Naive thymus-derived CD4-positive, alpha-beta T cell (primary cell): Measurements from ENCODE around the gene INO80. TPM values are rescaled to one million over a fixed set of nuclear protein-coding genes. Genes with fewer than 3 reads are reported as not detected.
A peak's percentile ranks its signal among the peaks of the same experiment; 100 is the strongest.
"Not testable (repeated sequence)": the region's sequence is repeated elsewhere in the genome, so short reads cannot be mapped to it uniquely, and the experiment has no call there.

Experiments
- ATAC-seq: fragments of 150-1000 bp; cut with Tn5 transposase; 2 replicates; pipeline ENCODE4 v1.10.0; 2021; ENCODE audit warnings: mild to moderate bottlenecking, moderate library complexity
- CTCF ChIA-PET: fragments of 350-600 bp; sonication (Branson Sonifier 250); formaldehyde crosslinking; loops from one replicate; lab custom pipeline; 2021; ENCODE audit warnings: antibody characterized with exemption; lab: Charles Lee
- POLR2A ChIA-PET: fragments of 350-600 bp; sonication (Branson Sonifier 250); formaldehyde crosslinking; loops from one replicate; lab custom pipeline; 2021; ENCODE audit warnings: antibody characterized with exemption, inconsistent platforms; lab: Charles Lee
- DNase-seq, 9 donors: peaks; one replicate each; pipeline versions ENCODE4 v3.0.0 to v3.0.0-alpha.2; 2020 to 2022; ENCODE audit warnings: mixed read lengths in 1 of 9
- H3K27ac ChIP-seq: one replicate; pipeline ENCODE4 v1.7.0; 2013; ENCODE audit warnings: mild to moderate bottlenecking, low read depth, low read length, moderate library complexity
- H3K27me3 ChIP-seq, 2 donors: one replicate each; pipeline ENCODE4 v1.7.0; 2013; ENCODE audit warnings: low read length in 2 of 2, mild to moderate bottlenecking in 2 of 2, moderate library complexity in 2 of 2; ENCODE audit not compliant: control insufficient read depth in 2 of 2, insufficient read depth in 2 of 2
- H3K36me3 ChIP-seq, 3 experiments: 1 replicate in 2 of 3; 2 replicates in 1 of 3; pipeline ENCODE4 v1.7.0; 2013; ENCODE audit warnings: low read length in 3 of 3, mild to moderate bottlenecking in 3 of 3, moderate library complexity in 1 of 3; ENCODE audit not compliant: insufficient read depth in 3 of 3, control insufficient read depth in 2 of 3
- H3K4me1 ChIP-seq, 2 donors: one replicate each; pipeline ENCODE4 v1.7.0; 2013; ENCODE audit warnings: low read length in 2 of 2, mild to moderate bottlenecking in 2 of 2, moderate library complexity in 1 of 2; ENCODE audit not compliant: control insufficient read depth in 2 of 2, insufficient read depth in 2 of 2
- H3K4me3 ChIP-seq: 2 replicates; pipeline ENCODE4 v1.7.0; 2013; ENCODE audit warnings: mild to moderate bottlenecking, low read length
- H3K9me3 ChIP-seq, 3 experiments: 1 replicate in 2 of 3; 2 replicates in 1 of 3; pipeline ENCODE4 v1.7.0; 2013; ENCODE audit warnings: low read length in 3 of 3; ENCODE audit not compliant: control insufficient read depth in 2 of 3
- H3K27ac Mint-ChIP-seq, 9 donors: one replicate each; pipeline ENCODE4 v1.8.0; 2020 to 2022; ENCODE audit warnings: mixed read lengths in 9 of 9, mild to moderate bottlenecking in 8 of 9, moderate library complexity in 5 of 9, inconsistent platforms in 2 of 9
- H3K27me3 Mint-ChIP-seq, 5 donors: one replicate each; pipeline ENCODE4 v1.8.0; 2021 to 2022; ENCODE audit warnings: mixed read lengths in 5 of 5, mild to moderate bottlenecking in 1 of 5
- H3K36me3 Mint-ChIP-seq, 5 donors: one replicate each; pipeline ENCODE4 v1.8.0; 2020 to 2022; ENCODE audit warnings: mixed read lengths in 5 of 5, mild to moderate bottlenecking in 3 of 5, inconsistent platforms in 1 of 5
- H3K4me1 Mint-ChIP-seq, 7 donors: one replicate each; pipeline ENCODE4 v1.8.0; 2020 to 2022; ENCODE audit warnings: mixed read lengths in 7 of 7, mild to moderate bottlenecking in 3 of 7, inconsistent platforms in 1 of 7
- H3K4me3 Mint-ChIP-seq, 10 donors: one replicate each; pipeline ENCODE4 v1.8.0; 2020 to 2022; ENCODE audit warnings: mild to moderate bottlenecking in 10 of 10, mixed read lengths in 10 of 10, moderate library complexity in 6 of 10, inconsistent platforms in 2 of 10
- H3K9me3 Mint-ChIP-seq, 11 donors: one replicate each; pipeline ENCODE4 v1.8.0; 2020 to 2022; ENCODE audit warnings: mixed read lengths in 11 of 11, mild to moderate bottlenecking in 4 of 11, inconsistent platforms in 1 of 11, moderate library complexity in 1 of 11
- intact Hi-C, 2 donors: fragments of 100-400 bp; cut with micrococcal nuclease; formaldehyde crosslinking; loops; one replicate each; pipeline ENCODE4 v1.15.1; 2023
- polyA plus RNA-seq, 2 donors: library from polyadenylated mRNA; unstranded; fragments of 300-500 nt; fragmentation: Illumina TruSeq; gene quantifications; one replicate each; pipeline ENCODE4 v1.2.3, GENCODE V29; 2021
- total RNA-seq, 6 experiments: library from RNA in 5 of 6; stranded (reverse) in 5 of 6; gene quantifications; 1 replicate in 5 of 6; 2 replicates in 1 of 6; pipeline ENCODE4 v1.2.3 and lab custom pipeline; 2021 to 2026

Gene INO80
- total and polyA plus RNA-seq, 7 experiments from 2014 or later: 3.8 to 36.5 (median 30.7) TPM

DNA sequence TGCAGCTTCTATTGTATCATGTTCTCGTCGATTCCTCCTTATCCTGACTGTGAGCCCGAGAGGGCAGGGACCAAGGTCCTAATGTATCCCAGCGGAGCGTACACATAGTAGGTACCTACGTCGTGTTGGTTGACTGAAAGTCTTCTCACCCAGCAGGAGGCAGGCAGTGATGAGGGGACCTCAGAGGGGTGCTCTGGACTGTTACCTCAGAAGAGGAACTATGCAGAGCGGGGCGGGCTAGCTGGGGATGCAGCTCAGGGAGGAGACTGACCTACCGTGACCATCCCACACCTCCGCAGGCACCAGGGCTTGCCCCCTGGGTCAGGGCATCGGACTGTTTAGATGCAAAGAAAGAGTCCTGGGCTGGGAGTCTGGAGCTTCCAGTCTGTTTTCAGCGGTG, 151.4 kb downstream of the INO80 start:
- H3K27me3 Mint-ChIP-seq: peaks cover 0 to 5% (median 4%) of the 10 kb centered on the region in 5 donors
- H3K4me3 Mint-ChIP-seq: no peak overlapping the region
- Histone ChIP-seq H3K27me3 (no peaks in the 10 kb centered on the region), H3K4me3 (no peak overlapping the region), H3K36me3 (no peaks in the 10 kb centered on the region), H3K27ac (no peak overlapping the region), H3K9me3 (no peaks in the 10 kb centered on the region), H3K4me1 (no peaks in the 10 kb centered on the region)
- H3K9me3 Mint-ChIP-seq: no peaks in the 10 kb centered on the region
- POLR2A ChIA-PET: no interaction called here
- CTCF ChIA-PET: no interaction called here
- peaks cover 0 to 6% (median 0%) of the 10 kb centered on the region in 7 donors for H3K4me1 Mint-ChIP-seq
- ATAC-seq (no peak), DNase-seq (no peak)
- H3K36me3 Mint-ChIP-seq: no peaks in the 10 kb centered on the region
- no peak overlapping the region for H3K27ac Mint-ChIP-seq
- intact Hi-C loops: no loop called here

DNA sequence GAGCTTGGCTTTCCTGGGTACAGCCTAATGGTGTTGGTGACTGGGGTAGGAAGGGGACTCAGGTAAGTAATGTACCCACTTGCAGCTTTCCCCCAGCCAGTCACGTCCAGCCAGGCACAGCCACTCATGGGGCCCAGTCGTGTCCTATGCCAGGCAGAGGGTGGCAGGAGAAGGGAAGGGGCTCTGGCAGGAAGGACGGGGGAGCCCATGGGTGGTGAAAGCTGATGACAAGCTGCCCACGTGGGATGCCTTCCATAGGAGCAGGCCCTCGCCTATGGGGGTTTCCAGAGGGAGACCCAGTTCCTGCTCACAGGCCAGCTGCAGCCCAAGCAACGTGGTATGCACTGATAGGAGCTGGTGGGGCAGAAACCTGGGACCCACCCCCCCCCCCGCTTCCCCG, 152.1 kb downstream of the INO80 start:
- Histone ChIP-seq H3K27me3 (no peaks in the 10 kb centered on the region), H3K4me1 (no peaks in the 10 kb centered on the region), H3K36me3 (no peaks in the 10 kb centered on the region), H3K4me3 (no peak overlapping the region), H3K9me3 (no peaks in the 10 kb centered on the region), H3K27ac (no peak overlapping the region)
- ChIA-PET POLR2A (no interaction called here), CTCF (no interaction called here)
- Mint-ChIP-seq H3K27ac (no peak overlapping the region), H3K4me1 (peaks cover 0 to 8% (median 0%) of the 10 kb centered on the region in 7 donors), H3K36me3 (no peaks in the 10 kb centered on the region), H3K27me3 (peaks cover 0 to 5% (median 4%) of the 10 kb centered on the region in 5 donors), H3K9me3 (no peaks in the 10 kb centered on the region), H3K4me3 (no peak overlapping the region)
- DNase-seq: no peak
- no peak for ATAC-seq
- intact Hi-C loops: no loop called here

GRCh38 chr15:40963201-40963600, 152.9 kb downstream of the INO80 start:
- no peaks in the 10 kb centered on the region for H3K27me3 ChIP-seq
- H3K4me3 ChIP-seq: no peak overlapping the region
- H3K9me3 Mint-ChIP-seq: no peaks in the 10 kb centered on the region
- ATAC-seq (no peak), DNase-seq (no peak)
- H3K4me1 ChIP-seq: no peaks in the 10 kb centered on the region
- CTCF ChIA-PET: no interaction called here
- peak overlapping the region in 1 of 9 donors; percentile 47 for H3K27ac Mint-ChIP-seq
- no peaks in the 10 kb centered on the region for H3K36me3 ChIP-seq
- no peaks in the 10 kb centered on the region for H3K36me3 Mint-ChIP-seq
- H3K4me3 Mint-ChIP-seq: no peak overlapping the region
- H3K27me3 Mint-ChIP-seq: peaks cover 0 to 5% (median 4%) of the 10 kb centered on the region in 5 donors
- intact Hi-C loops: no loop called here
- POLR2A ChIA-PET: interaction anchor here (1.1 kb wide), 1 partner anchor 11 kb away, joined by 3 read pairs; no protein-coding TSS in a partner anchor
- H3K4me1 Mint-ChIP-seq: peaks cover 0 to 8% (median 0%) of the 10 kb centered on the region in 7 donors
- no peak overlapping the region for H3K27ac ChIP-seq
- H3K9me3 ChIP-seq: no peaks in the 10 kb centered on the region

DNA sequence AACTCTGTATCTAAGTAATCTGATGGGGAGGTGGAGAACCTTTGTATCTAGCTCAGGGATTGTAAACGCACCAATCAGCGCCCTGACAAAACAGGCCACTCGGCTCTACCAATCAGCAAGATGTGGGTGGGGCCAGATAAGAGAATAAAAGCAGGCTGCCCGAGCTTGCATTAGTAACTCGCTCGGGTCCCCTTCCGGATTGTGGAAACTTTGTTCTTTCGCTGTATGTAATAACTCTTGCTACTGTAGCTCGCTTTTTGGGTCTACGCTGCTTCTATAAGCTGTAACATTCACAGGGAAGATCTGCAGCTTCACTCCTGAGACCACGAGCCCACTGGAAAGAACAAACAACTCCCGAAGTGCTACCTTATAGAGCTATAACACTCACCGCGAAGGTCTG, 153.8 kb downstream of the INO80 start:
- ChIA-PET POLR2A (interaction anchor here (1.1 kb wide), 1 partner anchor 10 kb away, joined by 3 read pairs; no protein-coding TSS in a partner anchor), CTCF (interaction anchor here (1.0 kb wide), 1 partner anchor 58 kb away, joined by 3 read pairs; no protein-coding TSS in a partner anchor)

DNA sequence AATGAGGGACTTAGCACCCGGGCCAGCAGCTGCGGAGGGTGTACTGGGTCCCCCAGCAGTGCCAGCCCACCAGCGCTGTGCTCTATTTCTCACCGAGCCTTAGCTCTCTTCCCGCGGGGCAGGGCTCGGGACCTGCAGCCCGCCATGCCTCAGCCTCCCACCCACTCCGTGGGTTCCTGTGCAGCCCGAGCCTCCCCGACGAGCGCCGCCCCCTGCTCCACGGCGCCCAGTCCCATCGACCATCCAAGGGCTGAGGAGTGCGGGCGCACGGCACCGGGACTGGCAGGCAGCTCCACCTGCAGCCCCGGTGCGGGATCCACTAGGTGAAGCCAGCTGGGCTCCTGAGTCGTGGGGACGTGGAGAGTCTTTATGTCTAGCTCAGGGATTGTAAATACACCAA, 154.3 kb downstream of the INO80 start:
- H3K36me3 ChIP-seq, intact Hi-C loops, H3K4me1 ChIP-seq, H3K27ac Mint-ChIP-seq, H3K27me3 Mint-ChIP-seq, H3K9me3 ChIP-seq, H3K4me3 Mint-ChIP-seq, DNase-seq, ATAC-seq, H3K4me1 Mint-ChIP-seq, H3K9me3 Mint-ChIP-seq, POLR2A ChIA-PET, H3K27me3 ChIP-seq, H3K4me3 ChIP-seq, H3K36me3 Mint-ChIP-seq, H3K27ac ChIP-seq: not testable (repeated sequence)
- CTCF ChIA-PET: interaction anchor here (1.0 kb wide), 1 partner anchor 57 kb away, joined by 3 read pairs; no protein-coding TSS in a partner anchor

More for the DNA sequence above, 153.8 kb downstream of the INO80 start:
- H3K27ac ChIP-seq, H3K27me3 Mint-ChIP-seq, H3K4me1 Mint-ChIP-seq, H3K36me3 ChIP-seq, ATAC-seq, H3K4me1 ChIP-seq, DNase-seq, H3K4me3 Mint-ChIP-seq, H3K27ac Mint-ChIP-seq, H3K9me3 Mint-ChIP-seq, H3K27me3 ChIP-seq, intact Hi-C loops, H3K4me3 ChIP-seq, H3K9me3 ChIP-seq, H3K36me3 Mint-ChIP-seq: not testable (repeated sequence)

- POLR2A ChIA-PET: no interaction called here
These were observed 155.2 kb downstream of the INO80 start for GRCh38 chr15:40960925-40961324.

More at GRCh38 chr15:40960925-40961324, 155.2 kb downstream of the INO80 start:
- H3K27ac ChIP-seq: no peak overlapping the region
- peaks cover 0 to 6% (median 0%) of the 10 kb centered on the region in 5 donors for H3K36me3 Mint-ChIP-seq
- no peak overlapping the region for H3K4me3 Mint-ChIP-seq
- H3K27me3 ChIP-seq: no peaks in the 10 kb centered on the region
- CTCF ChIA-PET: no interaction called here
- intact Hi-C loops: no loop called here
- peaks cover 0 to 5% (median 0%) of the 10 kb centered on the region in 5 donors for H3K27me3 Mint-ChIP-seq
- no peaks in the 10 kb centered on the region for H3K36me3 ChIP-seq
- H3K4me1 ChIP-seq: no peaks in the 10 kb centered on the region
- H3K9me3 Mint-ChIP-seq: no peaks in the 10 kb centered on the region
- peaks cover 0 to 11% (median 2%) of the 10 kb centered on the region in 7 donors for H3K4me1 Mint-ChIP-seq
- DNase-seq (no peak), ATAC-seq (no peak)
- no peak overlapping the region for H3K4me3 ChIP-seq
- no peaks in the 10 kb centered on the region for H3K9me3 ChIP-seq
- H3K27ac Mint-ChIP-seq: no peak overlapping the region
